ENCODE measurements around the gene SNRPE.

DNA sequence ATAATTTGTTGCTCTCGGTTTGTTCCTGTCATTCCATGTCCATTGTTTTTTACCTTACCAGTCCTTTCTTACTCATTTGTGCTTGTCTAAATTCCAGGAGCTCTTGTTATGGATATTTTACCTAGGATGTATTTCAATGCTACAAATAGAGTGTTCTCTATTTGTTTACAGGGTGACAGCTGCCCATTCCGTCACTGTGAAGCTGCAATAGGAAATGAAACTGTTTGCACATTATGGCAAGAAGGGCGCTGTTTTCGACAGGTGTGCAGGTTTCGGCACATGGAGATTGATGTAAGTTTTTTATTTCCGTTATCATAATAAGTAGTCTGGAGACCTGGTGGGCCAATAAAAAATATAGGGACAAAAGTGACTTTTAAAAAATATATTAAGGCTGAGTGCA lies 43.0 kb upstream of the SNRPE start:
- TF ChIP-seq TBP (CRISPR knock-in tag; IDR thresholded peaks at IDR 0.05) (no peak), HMGA1 (CRISPR knock-in tag; conservative IDR thresholded peaks at IDR 0.05) (no peak), TAF1 (CRISPR knock-in tag; IDR thresholded peaks at IDR 0.05) (no peak)
- TF ChIP-seq, protein P1, sequence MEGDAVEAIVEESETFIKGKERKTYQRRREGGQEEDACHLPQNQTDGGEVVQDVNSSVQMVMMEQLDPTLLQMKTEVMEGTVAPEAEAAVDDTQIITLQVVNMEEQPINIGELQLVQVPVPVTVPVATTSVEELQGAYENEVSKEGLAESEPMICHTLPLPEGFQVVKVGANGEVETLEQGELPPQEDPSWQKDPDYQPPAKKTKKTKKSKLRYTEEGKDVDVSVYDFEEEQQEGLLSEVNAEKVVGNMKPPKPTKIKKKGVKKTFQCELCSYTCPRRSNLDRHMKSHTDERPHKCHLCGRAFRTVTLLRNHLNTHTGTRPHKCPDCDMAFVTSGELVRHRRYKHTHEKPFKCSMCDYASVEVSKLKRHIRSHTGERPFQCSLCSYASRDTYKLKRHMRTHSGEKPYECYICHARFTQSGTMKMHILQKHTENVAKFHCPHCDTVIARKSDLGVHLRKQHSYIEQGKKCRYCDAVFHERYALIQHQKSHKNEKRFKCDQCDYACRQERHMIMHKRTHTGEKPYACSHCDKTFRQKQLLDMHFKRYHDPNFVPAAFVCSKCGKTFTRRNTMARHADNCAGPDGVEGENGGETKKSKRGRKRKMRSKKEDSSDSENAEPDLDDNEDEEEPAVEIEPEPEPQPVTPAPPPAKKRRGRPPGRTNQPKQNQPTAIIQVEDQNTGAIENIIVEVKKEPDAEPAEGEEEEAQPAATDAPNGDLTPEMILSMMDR (CRISPR knock-in tag; IDR thresholded peaks at IDR 0.05) = no peak
- TF ChIP-seq, protein P2, sequence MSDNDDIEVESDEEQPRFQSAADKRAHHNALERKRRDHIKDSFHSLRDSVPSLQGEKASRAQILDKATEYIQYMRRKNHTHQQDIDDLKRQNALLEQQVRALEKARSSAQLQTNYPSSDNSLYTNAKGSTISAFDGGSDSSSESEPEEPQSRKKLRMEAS (IDR thresholded peaks at IDR 0.05) = no peak

All from HepG2 (cell line).